EH (cell line): ENCODE measurements around the gene ZFP57.

Experiments
- DNase-seq: peaks from one replicate; pipeline ENCODE4 v3.0.0-alpha.2; 2015; ENCODE audit warnings: low read depth

ZFP57 gene

GRCh38 chr6:29625337-29625930, 55.5 kb downstream of the ZFP57 start:
- no peak for DNase-seq

DNA sequence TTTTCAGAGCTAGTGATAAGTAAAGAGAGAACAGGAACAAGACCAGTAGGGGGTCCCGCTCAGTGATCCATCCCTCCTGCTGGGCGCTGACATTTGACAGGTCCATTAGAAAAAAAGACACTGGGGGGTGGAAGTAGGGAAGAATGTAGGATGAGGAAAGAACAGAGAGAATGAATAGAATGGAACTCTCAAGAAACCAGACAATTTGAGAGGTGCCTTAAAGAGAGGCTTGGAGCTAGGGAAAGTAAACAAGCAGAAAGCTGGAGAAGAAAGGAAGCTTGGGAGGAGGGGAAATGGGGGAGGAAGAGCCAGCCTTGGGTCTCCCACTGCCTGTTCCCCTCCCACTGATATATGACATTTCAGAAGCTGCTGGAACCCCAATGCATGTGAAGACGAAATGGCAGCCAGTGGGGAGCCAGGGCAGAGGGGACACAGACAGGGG, 56.4 kb downstream of the ZFP57 start:
- DNase-seq, result no peak
